CD4-positive, alpha-beta T cell treated with Interleukin-1 beta for 1 hour (primary cell): ENCODE measurements around the gene ITGB1BP1.

Experiments used
- DNase-seq, 2 donors: peaks; one replicate each; pipeline ENCODE4 v3.0.0-alpha.2; 2020 to 2022

ITGB1BP1 gene

GRCh38 chr2:9377461-9378097, 45.7 kb downstream of the ITGB1BP1 start:
- DNase-seq: no peak

GRCh38 chr2:9375857-9376428, 47.4 kb downstream of the ITGB1BP1 start:
- DNase-seq: no peak

GRCh38 chr2:9374071-9374730, 49.1 kb downstream of the ITGB1BP1 start:
- DNase-seq: no peak

- no peak for DNase-seq
These were observed 49.9 kb downstream of the ITGB1BP1 start for GRCh38 chr2:9373476-9373875.

GRCh38 chr2:9373047-9373446, 50.3 kb downstream of the ITGB1BP1 start:
- DNase-seq: no peak

GRCh38 chr2:9370746-9371145, 52.6 kb downstream of the ITGB1BP1 start:
- no peak for DNase-seq

GRCh38 chr2:9366026-9366425, 57.3 kb downstream of the ITGB1BP1 start:
- DNase-seq: no peak

GRCh38 chr2:9365498-9366019, 57.8 kb downstream of the ITGB1BP1 start:
- no peak for DNase-seq

GRCh38 chr2:9364791-9365497, 58.4 kb downstream of the ITGB1BP1 start:
- DNase-seq: no peak

GRCh38 chr2:9364373-9364772, 59.0 kb downstream of the ITGB1BP1 start:
- DNase-seq: no peak

GRCh38 chr2:9360701-9361100, 62.6 kb downstream of the ITGB1BP1 start:
- no peak for DNase-seq

GRCh38 chr2:9360110-9360509, 63.2 kb downstream of the ITGB1BP1 start:
- no peak for DNase-seq

GRCh38 chr2:9359463-9359862, 63.9 kb downstream of the ITGB1BP1 start:
- DNase-seq: no peak

GRCh38 chr2:9358846-9359245, 64.5 kb downstream of the ITGB1BP1 start:
- no peak for DNase-seq

GRCh38 chr2:9356261-9356660, 67.1 kb downstream of the ITGB1BP1 start:
- no peak for DNase-seq

GRCh38 chr2:9355716-9356115, 67.6 kb downstream of the ITGB1BP1 start:
- DNase-seq: no peak

- DNase-seq: no peak
These were observed 68.1 kb downstream of the ITGB1BP1 start for GRCh38 chr2:9355270-9355669.

GRCh38 chr2:9354318-9354717, 69.0 kb downstream of the ITGB1BP1 start:
- no peak for DNase-seq
